Measurements from ENCODE around the gene TNFRSF1A. TPM values are rescaled to one million over a fixed set of nuclear protein-coding genes. Genes with fewer than 3 reads are reported as not detected.

TNFRSF1A gene
- polyA plus RNA-seq, 1 donor from 2014 or later, result 4.5 TPM

- Histone ChIP-seq H3K9me2 (ENCODE audit: insufficient read depth, low read length) (no peaks in the 10 kb centered on the region), H4K20me1 (ENCODE audit: insufficient read depth) (no peaks in the 10 kb centered on the region), H3K27ac (ENCODE audit: low read length) (no peak overlapping the region), H3K4me2 (ENCODE audit: low read length) (no peak overlapping the region), H3K9ac (ENCODE audit: low read length) (no peak overlapping the region), H3K9me3 (ENCODE audit: low read length) (no peaks in the 10 kb centered on the region), H3K4me3 (ENCODE audit: low read length) (no peak overlapping the region), H3F3A (ENCODE audit: insufficient read depth, low read length, poor library complexity, severe bottlenecking) (no peaks in the 10 kb centered on the region), H2AFZ (ENCODE audit: low read depth, low read length) (no peak overlapping the region), H3K27me3 (ENCODE audit: insufficient read depth, low read depth, low read length) (no peaks in the 10 kb centered on the region), H3K79me2 (replicated peaks; ENCODE audit: insufficient read depth, low read length) (no peaks in the 10 kb centered on the region), H3K36me3 (ENCODE audit: insufficient read depth, low read length) (no peaks in the 10 kb centered on the region)
- no peak for TF ChIP-seq TAF1 (IDR thresholded peaks at IDR 0.05; ENCODE audit: low read depth)
- no peak for TF ChIP-seq MXI1 (conservative IDR thresholded peaks at IDR 0.05; ENCODE audit: poor library complexity, severe bottlenecking)
- TF ChIP-seq SMC3 (conservative IDR thresholded peaks at IDR 0.05; ENCODE audit: poor library complexity), result no peak
- TF ChIP-seq EP300 (conservative IDR thresholded peaks at IDR 0.05; ENCODE audit: poor library complexity, severe bottlenecking), result no peak
- TF ChIP-seq EZH2 (IDR thresholded peaks at IDR 0.05; ENCODE audit: borderline replicate concordance, insufficient read depth, low read length, poor library complexity, severe bottlenecking), result no peak
- no peak for TF ChIP-seq CTCF (IDR thresholded peaks at IDR 0.05; ENCODE audit: poor library complexity, severe bottlenecking)
Observed at GRCh38 chr12:6390084-6390799, 48.4 kb upstream of the TNFRSF1A start.

GRCh38 chr12:6387541-6387940 lies 45.7 kb upstream of the TNFRSF1A start:
- Histone ChIP-seq H3K79me2 (replicated peaks; ENCODE audit: insufficient read depth, low read length) (no peaks in the 10 kb centered on the region), H3F3A (ENCODE audit: insufficient read depth, low read length, poor library complexity, severe bottlenecking) (no peaks in the 10 kb centered on the region), H3K9me3 (ENCODE audit: low read length) (no peaks in the 10 kb centered on the region), H3K27me3 (ENCODE audit: insufficient read depth, low read depth, low read length) (no peaks in the 10 kb centered on the region), H2AFZ (ENCODE audit: low read depth, low read length) (no peak overlapping the region), H4K20me1 (ENCODE audit: insufficient read depth) (no peaks in the 10 kb centered on the region), H3K36me3 (ENCODE audit: insufficient read depth, low read length) (no peaks in the 10 kb centered on the region), H3K4me2 (ENCODE audit: low read length) (no peak overlapping the region), H3K9ac (ENCODE audit: low read length) (no peak overlapping the region), H3K4me3 (ENCODE audit: low read length) (no peak overlapping the region), H3K9me2 (ENCODE audit: insufficient read depth, low read length) (no peaks in the 10 kb centered on the region), H3K27ac (ENCODE audit: low read length) (no peak overlapping the region)
- TF ChIP-seq CTCF (IDR thresholded peaks at IDR 0.05; ENCODE audit: poor library complexity, severe bottlenecking) (no peak), POLR2AphosphoS5 (IDR thresholded peaks at IDR 0.05) (no peak), TAF1 (IDR thresholded peaks at IDR 0.05; ENCODE audit: low read depth) (no peak), REST (IDR thresholded peaks at IDR 0.05; ENCODE audit: borderline replicate concordance) (no peak), EZH2 (IDR thresholded peaks at IDR 0.05; ENCODE audit: borderline replicate concordance, insufficient read depth, low read length, poor library complexity, severe bottlenecking) (no peak), MXI1 (conservative IDR thresholded peaks at IDR 0.05; ENCODE audit: poor library complexity, severe bottlenecking) (no peak), SMC3 (conservative IDR thresholded peaks at IDR 0.05; ENCODE audit: poor library complexity) (no peak), EP300 (conservative IDR thresholded peaks at IDR 0.05; ENCODE audit: poor library complexity, severe bottlenecking) (no peak), RAD21 (conservative IDR thresholded peaks at IDR 0.05) (no peak)
